ENCODE results near the gene ATP2B2. TPM values are rescaled to one million over a fixed set of nuclear protein-coding genes. Genes with fewer than 3 reads are reported as not detected.

Gene ATP2B2
- total RNA-seq, 2 experiments from 2014 or later, result 0.05 TPM; not detected in 1

DNA sequence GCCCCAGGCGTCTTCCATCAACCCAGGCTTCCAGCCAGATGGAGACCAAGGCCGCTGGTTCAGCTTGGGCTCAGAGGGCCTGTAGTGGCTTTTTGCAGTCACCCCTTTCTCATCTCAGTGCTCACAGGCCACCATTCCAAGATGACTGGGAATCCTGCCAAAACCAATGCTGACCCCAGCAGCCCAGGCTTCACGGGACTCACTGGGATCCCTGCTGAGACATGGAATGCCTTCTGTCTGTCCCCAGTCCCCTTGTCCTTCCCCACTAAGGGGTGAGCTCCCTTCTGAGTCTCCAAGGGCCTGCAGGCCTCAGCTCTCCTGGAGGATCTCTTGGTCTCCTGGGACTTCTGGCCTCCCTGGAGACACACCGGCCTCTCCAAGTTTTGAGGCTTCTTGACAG lies 107.0 kb downstream of the ATP2B2 start:
- intact Hi-C loops (cut with DNase I, micrococcal nuclease), result no loop called here
- DNase-seq (no peak), ATAC-seq (no peak)
- H3K4me3 Mint-ChIP-seq, result no peak overlapping the region
- H3K27me3 Mint-ChIP-seq, result no peaks in the 10 kb centered on the region
- H3K9me3 Mint-ChIP-seq (ENCODE audit: low read depth), result no peaks in the 10 kb centered on the region
- peaks cover 28% of the 10 kb centered on the region for H3K4me1 Mint-ChIP-seq
- ChIA-PET POLR2A (no interaction called here), CTCF (interaction anchor here (0.7 kb wide), 1 partner anchor 12 kb away, joined by 3 read pairs; no protein-coding TSS in a partner anchor)
- H3K36me3 Mint-ChIP-seq (ENCODE audit: low read depth), result no peaks in the 10 kb centered on the region
- no peak overlapping the region for H3K27ac Mint-ChIP-seq

DNA sequence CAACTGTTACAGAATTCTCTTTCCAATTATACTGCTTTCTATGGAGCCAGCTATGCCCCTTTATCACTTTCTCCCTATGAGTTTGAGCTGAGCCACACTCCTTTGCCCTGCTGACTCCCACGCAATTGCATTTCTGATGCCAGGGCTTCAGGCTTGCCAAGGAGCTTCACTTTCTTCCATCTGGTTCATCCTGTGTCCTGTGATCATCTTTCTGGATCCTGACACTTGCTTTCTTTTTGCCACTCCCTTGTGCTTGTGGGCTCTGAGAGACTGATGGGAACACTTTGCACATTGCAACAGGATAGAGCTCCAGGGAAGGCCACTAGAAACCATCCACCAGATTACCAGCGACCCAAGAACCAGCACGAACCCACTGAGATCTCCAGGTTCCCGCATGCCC lies 107.5 kb downstream of the ATP2B2 start:
- no peak overlapping the region for H3K27ac Mint-ChIP-seq
- ChIA-PET POLR2A (no interaction called here), CTCF (interaction anchor here (0.7 to 1.1 kb wide), 2 partner anchors 12 to 53 kb away, joined by 3 to 4 read pairs; no protein-coding TSS in a partner anchor)
- H3K4me3 Mint-ChIP-seq, result no peak overlapping the region
- no peaks in the 10 kb centered on the region for H3K9me3 Mint-ChIP-seq (ENCODE audit: low read depth)
- H3K36me3 Mint-ChIP-seq (ENCODE audit: low read depth), result no peaks in the 10 kb centered on the region
- intact Hi-C loops (cut with DNase I, micrococcal nuclease), result no loop called here
- no peak for ATAC-seq
- DNase-seq, result no peak
- no peaks in the 10 kb centered on the region for H3K27me3 Mint-ChIP-seq
- H3K4me1 Mint-ChIP-seq, result peaks cover 33% of the 10 kb centered on the region

DNA sequence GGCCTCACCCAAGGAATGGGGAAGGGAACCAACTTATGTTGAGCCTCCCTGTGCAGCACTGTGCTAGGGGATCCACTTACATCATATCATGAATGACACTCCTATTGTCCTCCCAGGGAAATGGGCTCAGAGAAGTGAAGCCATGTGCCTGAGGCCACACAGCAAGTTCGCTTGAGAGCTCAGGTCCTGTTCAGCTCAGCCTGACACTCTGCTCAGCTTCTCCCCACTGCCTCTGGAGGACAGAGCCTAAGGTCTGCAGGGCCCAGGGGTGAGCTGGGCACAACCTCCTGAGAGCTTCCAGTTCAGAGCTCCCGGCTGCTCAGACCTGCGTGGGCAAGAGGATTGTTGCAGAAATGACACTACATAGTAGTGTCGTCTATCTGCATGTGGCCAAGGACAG lies 108.5 kb downstream of the ATP2B2 start:
- Mint-ChIP-seq H3K4me1 (peaks cover 34% of the 10 kb centered on the region), H3K27ac (no peak overlapping the region), H3K4me3 (no peak overlapping the region), H3K36me3 (ENCODE audit: low read depth) (no peaks in the 10 kb centered on the region), H3K9me3 (ENCODE audit: low read depth) (no peaks in the 10 kb centered on the region), H3K27me3 (no peaks in the 10 kb centered on the region)
- ChIA-PET POLR2A (no interaction called here), CTCF (interaction anchor here (1.1 kb wide), 1 partner anchor 52 kb away, joined by 4 read pairs; no protein-coding TSS in a partner anchor)
- intact Hi-C loops (cut with DNase I, micrococcal nuclease), result no loop called here
- DNase-seq (no peak), ATAC-seq (no peak)

DNA sequence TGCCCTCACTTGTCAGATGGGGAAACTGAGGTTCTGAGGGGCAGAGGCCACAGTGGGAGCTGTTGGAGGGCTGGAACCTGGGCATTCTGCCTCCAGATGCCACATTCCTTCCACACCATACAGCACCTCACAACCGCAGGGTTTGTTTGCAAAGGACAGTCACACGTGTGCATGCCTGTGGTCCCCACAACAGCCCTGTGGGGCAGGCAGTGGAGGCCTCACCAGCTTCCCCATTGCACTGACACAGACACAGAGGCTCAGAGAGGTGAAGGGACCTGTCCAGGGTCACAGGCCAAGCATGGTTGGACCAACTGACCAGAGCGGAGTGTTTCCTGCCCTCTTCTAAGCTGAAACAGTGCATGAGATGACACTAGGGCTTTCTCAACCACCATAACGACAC lies 109.3 kb downstream of the ATP2B2 start:
- Mint-ChIP-seq H3K9me3 (ENCODE audit: low read depth) (no peaks in the 10 kb centered on the region), H3K36me3 (ENCODE audit: low read depth) (no peaks in the 10 kb centered on the region), H3K4me1 (peaks cover 37% of the 10 kb centered on the region), H3K27me3 (no peaks in the 10 kb centered on the region), H3K27ac (no peak overlapping the region), H3K4me3 (no peak overlapping the region)
- ATAC-seq (no peak), DNase-seq (no peak)
- CTCF ChIA-PET, result no interaction called here
- intact Hi-C loops (cut with DNase I, micrococcal nuclease), result no loop called here
- POLR2A ChIA-PET, result no interaction called here

DNA sequence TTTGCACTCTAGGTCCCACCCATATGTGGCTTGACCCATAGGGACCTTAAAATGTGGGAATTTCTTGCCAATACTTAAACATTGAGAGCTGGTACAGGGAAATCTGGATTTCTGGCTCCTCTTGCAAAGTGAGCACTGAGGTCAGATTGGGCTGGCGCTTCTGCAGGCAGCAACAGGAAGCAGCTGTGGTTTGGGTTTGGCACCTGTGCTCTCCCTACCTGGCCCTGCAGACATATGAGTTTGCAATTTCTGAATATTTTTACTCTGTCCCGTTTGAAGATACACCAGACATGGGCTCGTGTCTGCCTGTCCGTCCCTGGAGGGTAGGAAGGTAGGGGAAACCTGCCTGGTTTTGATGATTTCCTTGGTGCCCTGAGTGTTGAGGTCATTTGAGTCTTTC lies 109.7 kb downstream of the ATP2B2 start:
- DNase-seq, result peak; percentile 42
- Mint-ChIP-seq H3K27me3 (no peaks in the 10 kb centered on the region), H3K36me3 (ENCODE audit: low read depth) (no peaks in the 10 kb centered on the region), H3K9me3 (ENCODE audit: low read depth) (no peaks in the 10 kb centered on the region), H3K4me3 (no peak overlapping the region), H3K27ac (no peak overlapping the region), H3K4me1 (peaks cover 41% of the 10 kb centered on the region)
- CTCF ChIA-PET, result no interaction called here
- ATAC-seq, result peak; percentile 65
- POLR2A ChIA-PET, result no interaction called here
- intact Hi-C loops (cut with DNase I, micrococcal nuclease), result no loop called here

DNA sequence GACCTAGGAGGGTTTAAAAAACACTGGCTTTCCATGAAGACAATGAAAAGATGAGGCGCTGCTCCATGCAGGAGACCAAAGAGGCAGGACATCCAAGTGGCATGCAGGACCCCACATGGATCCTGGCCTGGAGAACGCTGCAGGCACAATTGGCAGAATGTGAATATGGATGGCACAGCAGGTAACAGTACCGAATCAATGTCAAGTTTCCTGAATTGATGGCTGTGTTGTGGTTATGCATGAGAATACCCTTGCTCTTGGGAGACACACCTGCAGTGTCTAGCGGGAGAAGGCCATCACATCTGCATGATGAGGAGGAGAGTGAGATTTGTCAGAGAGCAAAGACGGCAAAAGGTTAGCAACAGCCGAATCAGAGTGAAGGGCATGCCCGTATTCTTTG lies 110.2 kb downstream of the ATP2B2 start:
- Mint-ChIP-seq H3K36me3 (ENCODE audit: low read depth) (no peaks in the 10 kb centered on the region), H3K4me3 (no peak overlapping the region), H3K4me1 (peaks cover 45% of the 10 kb centered on the region), H3K9me3 (ENCODE audit: low read depth) (no peaks in the 10 kb centered on the region), H3K27me3 (no peaks in the 10 kb centered on the region), H3K27ac (no peak overlapping the region)
- intact Hi-C loops (cut with DNase I, micrococcal nuclease), result no loop called here
- ChIA-PET CTCF (no interaction called here), POLR2A (no interaction called here)
- DNase-seq, result no peak
- no peak for ATAC-seq

DNA sequence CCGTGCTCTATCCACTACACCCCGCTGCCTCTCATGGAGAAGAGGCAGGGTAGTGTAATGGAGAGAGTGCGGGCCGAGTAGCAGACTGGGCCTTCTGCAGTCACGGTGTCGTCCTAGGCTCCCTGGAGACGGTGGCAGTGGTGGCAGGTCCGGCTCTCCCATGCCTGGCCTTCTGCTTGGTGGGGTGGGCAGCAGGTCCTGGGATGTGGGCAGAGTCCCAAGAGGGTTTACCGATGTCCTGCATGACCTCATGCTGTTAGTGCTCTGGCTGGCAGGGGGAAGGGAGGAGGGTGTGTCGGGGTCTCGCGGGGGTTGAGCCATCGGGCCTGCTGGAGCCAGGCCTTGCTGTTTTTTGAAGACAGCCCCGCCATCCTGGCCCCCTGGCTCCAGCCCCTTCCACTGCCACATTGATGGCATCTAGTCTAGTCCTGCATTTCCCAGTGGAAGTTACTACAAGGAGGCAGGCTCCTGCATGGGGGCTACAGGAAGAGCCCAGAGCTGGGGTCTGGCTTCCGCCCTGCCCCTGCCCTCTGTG lies 110.8 kb downstream of the ATP2B2 start:
- Mint-ChIP-seq H3K9me3 (ENCODE audit: low read depth) (no peaks in the 10 kb centered on the region), H3K27ac (no peak overlapping the region), H3K4me1 (peaks cover 49% of the 10 kb centered on the region), H3K27me3 (no peaks in the 10 kb centered on the region), H3K4me3 (no peak overlapping the region), H3K36me3 (ENCODE audit: low read depth) (no peaks in the 10 kb centered on the region)
- POLR2A ChIA-PET, result no interaction called here
- ATAC-seq (no peak), DNase-seq (no peak)
- CTCF ChIA-PET, result no interaction called here
- intact Hi-C loops (cut with DNase I, micrococcal nuclease), result no loop called here

DNA sequence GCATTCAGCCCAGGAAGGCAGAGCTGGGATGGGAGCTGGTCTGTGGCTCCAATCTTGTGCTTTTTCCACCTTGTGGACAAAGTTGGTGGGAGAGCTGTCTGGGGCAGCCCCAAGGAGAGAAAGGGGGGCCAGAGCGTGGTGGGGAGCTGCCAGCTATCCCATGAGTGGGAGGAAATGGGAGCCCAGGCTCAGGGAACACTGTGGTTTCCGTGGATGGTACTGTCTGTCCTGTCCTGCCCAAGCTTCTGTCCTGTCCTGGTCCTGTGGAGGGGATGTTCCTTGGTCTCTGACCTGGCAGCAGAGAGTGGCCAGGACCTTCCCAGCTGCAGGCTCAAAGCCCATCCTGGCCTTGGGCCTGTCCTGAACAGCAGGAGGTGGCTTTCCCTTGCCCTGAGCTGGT lies 111.9 kb downstream of the ATP2B2 start:
- no peak overlapping the region for H3K4me3 Mint-ChIP-seq
- peaks cover 56% of the 10 kb centered on the region for H3K4me1 Mint-ChIP-seq
- H3K27me3 Mint-ChIP-seq, result no peaks in the 10 kb centered on the region
- no peaks in the 10 kb centered on the region for H3K9me3 Mint-ChIP-seq (ENCODE audit: low read depth)
- no peaks in the 10 kb centered on the region for H3K36me3 Mint-ChIP-seq (ENCODE audit: low read depth)
- no peak overlapping the region for H3K27ac Mint-ChIP-seq
- POLR2A ChIA-PET, result no interaction called here
- DNase-seq (no peak), ATAC-seq (no peak)
- CTCF ChIA-PET, result interaction anchor here (0.6 kb wide), 1 partner anchor 23 kb away, joined by 6 read pairs; no protein-coding TSS in a partner anchor
- intact Hi-C loops (cut with DNase I, micrococcal nuclease), result no loop called here

DNA sequence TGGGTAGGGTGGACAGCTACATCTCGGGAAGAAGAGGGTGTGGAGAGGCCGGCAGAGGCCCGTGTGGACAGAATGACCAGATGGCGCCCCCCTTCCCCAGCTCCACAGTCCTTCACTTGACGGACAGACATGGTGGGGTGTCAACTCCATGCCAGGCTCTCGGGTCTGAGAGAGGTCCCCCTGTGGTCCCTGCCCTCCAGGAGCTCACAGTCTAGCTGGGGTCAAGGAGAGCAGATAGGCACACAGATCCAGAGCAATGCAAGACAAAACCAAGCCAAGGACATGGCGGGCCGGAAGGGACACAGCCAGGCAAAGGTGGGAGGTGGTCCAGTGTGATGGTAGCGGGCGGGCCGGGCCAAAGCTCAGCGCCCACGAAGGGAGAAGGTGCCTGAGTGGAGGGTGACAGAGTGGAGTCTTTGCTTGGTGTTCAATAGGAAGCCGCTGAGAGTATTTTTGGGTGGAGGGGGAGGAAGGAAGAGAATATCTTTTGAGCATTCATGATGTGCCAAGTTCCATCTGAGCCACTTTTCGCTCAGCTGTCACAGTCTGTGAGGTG lies 112.4 kb downstream of the ATP2B2 start:
- H3K36me3 Mint-ChIP-seq (ENCODE audit: low read depth), result no peaks in the 10 kb centered on the region
- intact Hi-C loops (cut with DNase I, micrococcal nuclease), result no loop called here
- peaks cover 56% of the 10 kb centered on the region for H3K4me1 Mint-ChIP-seq
- no peak overlapping the region for H3K4me3 Mint-ChIP-seq
- ATAC-seq, result no peak
- H3K9me3 Mint-ChIP-seq (ENCODE audit: low read depth), result no peaks in the 10 kb centered on the region
- ChIA-PET CTCF (interaction anchor here (0.6 kb wide), 1 partner anchor 23 kb away, joined by 6 read pairs; no protein-coding TSS in a partner anchor), POLR2A (no interaction called here)
- DNase-seq, result no peak
- H3K27me3 Mint-ChIP-seq, result no peaks in the 10 kb centered on the region
- H3K27ac Mint-ChIP-seq, result no peak overlapping the region

DNA sequence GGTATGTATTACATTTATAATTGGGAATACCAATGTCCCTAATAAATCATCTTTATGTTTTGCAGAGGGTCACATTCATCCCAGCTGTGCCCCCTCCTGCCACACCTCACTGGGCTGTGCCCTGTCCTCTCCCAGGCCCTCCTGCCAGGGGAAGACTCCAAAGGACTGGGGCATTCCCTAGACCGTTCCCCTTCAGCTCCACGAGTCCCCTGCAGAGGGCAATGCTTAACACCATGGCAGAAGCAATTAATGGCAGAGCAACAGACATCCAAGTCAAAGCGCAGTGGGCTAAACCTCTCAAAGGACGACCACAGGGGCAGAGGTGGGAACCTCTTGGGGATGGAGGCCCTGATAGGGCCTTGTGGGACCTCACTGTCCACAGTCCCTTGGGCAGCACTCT lies 113.1 kb downstream of the ATP2B2 start:
- peaks cover 53% of the 10 kb centered on the region for H3K4me1 Mint-ChIP-seq
- H3K27me3 Mint-ChIP-seq, result no peaks in the 10 kb centered on the region
- no peak for DNase-seq
- CTCF ChIA-PET, result no interaction called here
- POLR2A ChIA-PET, result no interaction called here
- no peak overlapping the region for H3K4me3 Mint-ChIP-seq
- H3K9me3 Mint-ChIP-seq (ENCODE audit: low read depth), result peaks cover 2% of the 10 kb centered on the region
- no peak overlapping the region for H3K27ac Mint-ChIP-seq
- intact Hi-C loops (cut with DNase I, micrococcal nuclease), result no loop called here
- ATAC-seq, result no peak
- H3K36me3 Mint-ChIP-seq (ENCODE audit: low read depth), result no peaks in the 10 kb centered on the region

DNA sequence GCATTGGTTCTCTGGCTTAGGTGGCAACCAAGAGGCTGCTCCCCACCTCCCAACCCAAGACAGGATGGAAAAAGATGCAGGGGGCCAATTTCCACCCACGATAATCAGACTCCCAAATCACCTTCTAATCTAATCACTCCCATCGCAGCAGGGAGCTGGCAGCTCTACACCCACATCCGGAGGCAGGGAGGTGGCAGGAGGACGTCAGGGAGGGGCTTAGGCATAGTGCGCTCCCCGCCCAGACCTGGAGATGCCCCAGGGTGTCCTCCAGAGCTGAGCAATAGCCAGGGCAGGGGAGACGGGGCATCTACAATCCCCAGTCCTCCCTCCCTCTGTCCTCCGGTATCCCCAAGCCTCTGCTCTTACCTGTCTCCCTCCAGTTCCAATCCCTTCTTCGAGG lies 114.0 kb downstream of the ATP2B2 start:
- no peak for ATAC-seq

DNA sequence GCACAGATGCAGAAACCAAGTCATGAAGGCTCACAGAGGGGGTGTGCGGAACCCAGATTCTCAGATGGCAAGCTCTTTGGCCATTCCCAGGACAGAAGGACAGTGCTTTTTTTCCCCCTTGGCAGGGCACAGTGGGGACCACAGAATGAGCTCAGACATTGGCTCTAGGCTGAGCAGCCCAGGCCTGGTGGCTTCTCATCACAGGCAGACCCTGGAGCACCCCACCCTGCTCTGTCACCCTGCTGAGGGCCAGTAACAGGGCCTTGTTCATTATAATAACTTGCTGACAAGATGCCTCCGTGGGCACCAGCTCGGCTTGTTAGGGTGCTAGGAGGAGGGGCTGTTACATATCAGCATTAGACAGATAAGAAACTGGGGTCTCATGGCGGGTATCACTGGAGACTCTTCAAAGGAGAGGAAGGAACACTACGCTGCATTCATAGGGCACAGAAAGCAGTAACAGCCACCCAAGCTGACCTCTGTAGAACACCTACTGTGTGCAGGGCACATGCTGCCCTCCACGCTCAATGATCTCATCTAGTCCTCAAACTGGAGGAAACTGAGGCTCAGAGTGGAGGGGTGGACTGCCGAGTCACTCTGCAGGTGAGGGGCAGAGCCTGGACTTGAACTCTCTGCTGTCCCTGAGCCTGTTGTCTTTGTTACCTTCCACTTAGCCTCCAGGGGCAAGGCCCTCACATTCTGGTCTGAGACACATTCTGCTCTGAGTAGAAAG lies 114.6 kb downstream of the ATP2B2 start:
- Mint-ChIP-seq H3K27ac (no peak overlapping the region), H3K4me3 (no peak overlapping the region), H3K27me3 (no peaks in the 10 kb centered on the region), H3K36me3 (ENCODE audit: low read depth) (no peaks in the 10 kb centered on the region), H3K9me3 (ENCODE audit: low read depth) (peaks cover 2% of the 10 kb centered on the region), H3K4me1 (peaks cover 39% of the 10 kb centered on the region)
- intact Hi-C loops (cut with DNase I, micrococcal nuclease), result no loop called here
- DNase-seq, result no peak
- no peak for ATAC-seq
- CTCF ChIA-PET, result no interaction called here
- POLR2A ChIA-PET, result no interaction called here

More for the DNA sequence above, 114.0 kb downstream of the ATP2B2 start:
- Mint-ChIP-seq H3K4me1 (peaks cover 45% of the 10 kb centered on the region), H3K27me3 (no peaks in the 10 kb centered on the region), H3K27ac (no peak overlapping the region), H3K36me3 (ENCODE audit: low read depth) (no peaks in the 10 kb centered on the region), H3K9me3 (ENCODE audit: low read depth) (peaks cover 2% of the 10 kb centered on the region), H3K4me3 (no peak overlapping the region)
- DNase-seq, result no peak
- intact Hi-C loops (cut with DNase I, micrococcal nuclease), result no loop called here
- POLR2A ChIA-PET, result no interaction called here
- CTCF ChIA-PET, result no interaction called here
